H1 (cell line): ENCODE results near the gene KIT. TPM values are rescaled to one million over a fixed set of nuclear protein-coding genes. Genes with fewer than 3 reads are reported as not detected.

Experiments used
- CTCF ChIA-PET: fragments of 300-600 bp; sonication (Branson Sonifier 250); formaldehyde crosslinking; loops from one replicate; lab custom pipeline; 2021; ENCODE audit not compliant: partially characterized antibody; lab: Charles Lee
- POLR2A ChIA-PET: fragments of 300-600 bp; sonication (Branson Sonifier 250); formaldehyde crosslinking; loops from one replicate; lab custom pipeline; 2021; ENCODE audit warnings: inconsistent platforms; ENCODE audit not compliant: partially characterized antibody; lab: Charles Lee
- DNase-seq, 2 experiments: peaks; one replicate each; pipeline versions ENCODE4 v3.0.0 to v3.0.0-alpha.2; 2010 to 2022; ENCODE audit warnings: low spot score in 2 of 2, low read depth in 1 of 2, mixed read lengths in 1 of 2
- FAIRE-seq: peaks from 2 replicates; lab custom pipeline; 2011; peaks lifted over from hg19 to GRCh38; lab: Jason Lieb, UNC
- H2AFZ ChIP-seq: 2 replicates; pipeline ENCODE4 v1.8.1; 2012; ENCODE audit warnings: low read length, inconsistent platforms
- H2AK5ac ChIP-seq: 2 replicates; pipeline ENCODE4 v1.6.1; 2013; ENCODE audit warnings: low read depth, low read length
- H2BK120ac ChIP-seq: replicated peaks from 2 replicates; pipeline ENCODE3; 2013; ENCODE audit warnings: low read depth, low read length, inconsistent platforms
- H2BK12ac ChIP-seq: 2 replicates; pipeline ENCODE4 v1.6.1; 2013; ENCODE audit warnings: low read depth, low read length
- H2BK15ac ChIP-seq: 2 replicates; pipeline ENCODE4 v1.6.1; 2013; ENCODE audit warnings: low read length
- H2BK20ac ChIP-seq: 2 replicates; pipeline ENCODE4 v1.6.1; 2013; ENCODE audit warnings: low read length
- H2BK5ac ChIP-seq: 2 replicates; pipeline ENCODE4 v1.6.1; 2013; ENCODE audit warnings: low read depth, low read length
- H3K14ac ChIP-seq: 2 replicates; pipeline ENCODE4 v1.6.1; 2013; ENCODE audit warnings: inconsistent platforms; ENCODE audit not compliant: insufficient read length
- H3K18ac ChIP-seq: 2 replicates; pipeline ENCODE4 v1.6.1; 2013; ENCODE audit warnings: low read length; ENCODE audit errors: extremely low read depth
- H3K23ac ChIP-seq: 2 replicates; pipeline ENCODE4 v1.6.1; 2013; ENCODE audit warnings: inconsistent platforms; ENCODE audit not compliant: insufficient read length
- H3K23me2 ChIP-seq: 2 replicates; pipeline ENCODE4 v1.6.1; 2013; ENCODE audit warnings: low read depth, low read length
- H3K27ac ChIP-seq: 2 replicates; pipeline ENCODE4 v1.6.1; 2011; ENCODE audit warnings: low read depth, low read length, inconsistent platforms
- H3K27me3 ChIP-seq, 4 experiments: replicated peaks in 1 of 4; 1 replicate in 1 of 4; 2 replicates in 3 of 4; pipeline versions ENCODE4 v1.6.1 to v1.8.1; 2011 to 2013; ENCODE audit warnings: low read length in 3 of 4, mild to moderate bottlenecking in 3 of 4, inconsistent platforms in 2 of 4, mixed read lengths in 2 of 4, moderate library complexity in 1 of 4; ENCODE audit not compliant: control insufficient read depth in 3 of 4, insufficient read depth in 3 of 4; ENCODE audit errors: extremely low read depth in 1 of 4
- H3K36me3 ChIP-seq, 4 experiments: 2 replicates each; pipeline versions ENCODE4 v1.6.1 to v1.8.1; 2011 to 2013; ENCODE audit warnings: mild to moderate bottlenecking in 4 of 4, low read length in 3 of 4, moderate library complexity in 2 of 4, control low read depth in 1 of 4, inconsistent platforms in 1 of 4; ENCODE audit not compliant: insufficient read depth in 4 of 4, control insufficient read depth in 2 of 4
- H3K4ac ChIP-seq: replicated peaks from 2 replicates; pipeline ENCODE3; 2013; ENCODE audit warnings: low read length, low read depth, mixed read lengths, inconsistent platforms; ENCODE audit not compliant: insufficient read length
- H3K4me1 ChIP-seq, 4 experiments: replicated peaks in 1 of 4; 1 replicate in 1 of 4; 2 replicates in 3 of 4; pipeline versions ENCODE4 v1.6.1 to v1.8.1; 2011 to 2013; ENCODE audit warnings: low read length in 3 of 4, inconsistent platforms in 2 of 4, mixed read lengths in 1 of 4; ENCODE audit not compliant: insufficient read depth in 4 of 4, control insufficient read depth in 3 of 4
- H3K4me2 ChIP-seq, 2 experiments: 2 replicates each; pipeline versions ENCODE4 v1.6.1 to v1.8.1; 2011 to 2013; ENCODE audit warnings: low read depth in 2 of 2, low read length in 2 of 2, control low read depth in 1 of 2, inconsistent platforms in 1 of 2, mild to moderate bottlenecking in 1 of 2; ENCODE audit not compliant: insufficient read depth in 1 of 2
- H3K4me3 ChIP-seq, 4 experiments: fragments of 200-600, 300-600 bp in 1 of 4; sonication (generic), shearing (Covaris generic), sonication (Bioruptor Twin) in 1 of 4; 2 replicates each; pipeline versions ENCODE4 v1.5.1 to v1.8.1; 2011 to 2016; ENCODE audit warnings: low read length in 4 of 4, low read depth in 3 of 4, control low read depth in 2 of 4, inconsistent platforms in 2 of 4, mild to moderate bottlenecking in 2 of 4, mixed read lengths in 1 of 4, moderate library complexity in 1 of 4; ENCODE audit not compliant: insufficient read depth in 2 of 4; ENCODE audit errors: extremely low read depth in 1 of 4
- H3K56ac ChIP-seq: replicated peaks from 2 replicates; pipeline ENCODE3; 2013; ENCODE audit warnings: low read depth, mild to moderate bottlenecking, mixed read lengths, low read length, inconsistent platforms; ENCODE audit not compliant: insufficient read length
- H3K79me1 ChIP-seq: 2 replicates; pipeline ENCODE4 v1.6.1; 2013; ENCODE audit warnings: low read depth, low read length, control low read depth
- H3K79me2 ChIP-seq, 2 experiments: 2 replicates each; pipeline versions ENCODE4 v1.6.1 to v1.8.1; 2012 to 2013; ENCODE audit warnings: low read length in 2 of 2, mild to moderate bottlenecking in 2 of 2, inconsistent platforms in 1 of 2; ENCODE audit not compliant: insufficient read depth in 2 of 2, control insufficient read depth in 1 of 2
- H3K9ac ChIP-seq, 4 experiments: replicated peaks in 1 of 4; 1 replicate in 1 of 4; 2 replicates in 3 of 4; pipeline versions ENCODE4 v1.6.1 to v1.8.1; 2011 to 2013; ENCODE audit warnings: low read depth in 3 of 4, low read length in 3 of 4, control low read depth in 2 of 4, mild to moderate bottlenecking in 2 of 4, moderate library complexity in 2 of 4, inconsistent platforms in 1 of 4; ENCODE audit errors: extremely low read depth in 1 of 4
- H3K9me3 ChIP-seq, 2 experiments: 2 replicates each; pipeline versions ENCODE4 v1.6.1 to v1.8.1; 2012 to 2013; ENCODE audit warnings: mild to moderate bottlenecking in 2 of 2, moderate library complexity in 2 of 2, control low read depth in 1 of 2, inconsistent platforms in 1 of 2, low read depth in 1 of 2, low read length in 1 of 2, mixed read lengths in 1 of 2; ENCODE audit not compliant: insufficient read depth in 2 of 2
- H4K20me1 ChIP-seq, 2 experiments: replicated peaks in 1 of 2; 2 replicates each; pipeline versions ENCODE3 to v1.8.1; 2011 to 2013; ENCODE audit warnings: inconsistent platforms in 2 of 2, low read length in 2 of 2, mild to moderate bottlenecking in 1 of 2; ENCODE audit not compliant: insufficient read depth in 2 of 2, control insufficient read depth in 1 of 2
- H4K5ac ChIP-seq: 2 replicates; pipeline ENCODE4 v1.6.1; 2013; ENCODE audit warnings: low read length, low read depth, mixed read lengths, inconsistent platforms; ENCODE audit not compliant: insufficient read length
- H4K8ac ChIP-seq: 2 replicates; pipeline ENCODE4 v1.8.0; 2013; ENCODE audit warnings: mild to moderate bottlenecking, moderate library complexity, low read length, inconsistent platforms; ENCODE audit not compliant: insufficient read depth; ENCODE audit errors: extremely low read depth
- H4K91ac ChIP-seq: replicated peaks from 2 replicates; pipeline ENCODE3; 2013; ENCODE audit warnings: low read length, mixed read lengths, inconsistent platforms; ENCODE audit not compliant: insufficient read length
- EP300 ChIP-seq, 2 experiments: IDR thresholded peaks; 1 replicate in 1 of 2; 2 replicates in 1 of 2; pipeline ENCODE4 v1.6.1; 2011 to 2012; ENCODE audit warnings: low read depth in 2 of 2, low read length in 2 of 2, mild to moderate bottlenecking in 2 of 2, borderline replicate concordance in 1 of 2, inconsistent platforms in 1 of 2, moderate library complexity in 1 of 2
- NANOG ChIP-seq: IDR thresholded peaks from 2 replicates; pipeline ENCODE4 v1.6.1; 2011; ENCODE audit warnings: low read length, low read depth, mild to moderate bottlenecking, inconsistent platforms; ENCODE audit not compliant: insufficient read depth, poor library complexity, severe bottlenecking
- YY1 ChIP-seq: IDR thresholded peaks from 2 replicates; pipeline ENCODE4 v1.6.1; 2011; ENCODE audit warnings: low read depth, mild to moderate bottlenecking, low read length
- ZNF274 ChIP-seq: IDR thresholded peaks from 2 replicates; pipeline ENCODE4 v1.7.0; 2012; ENCODE audit warnings: low read length, borderline replicate concordance; ENCODE audit errors: extremely low read depth
- WGBS, 2 experiments: shearing (Covaris generic) in 1 of 2; methylation state at CpG; one replicate each; pipeline versions ENCODE4 v1.1.6 to v1.1.7; 2013 to 2015; ENCODE audit warnings: low lambda C conversion rate in 2 of 2, mixed read lengths in 2 of 2, inconsistent platforms in 1 of 2, low coverage in 1 of 2, missing lambda C conversion rate in 1 of 2; ENCODE audit not compliant: insufficient replicate concordance in 2 of 2, insufficient coverage in 1 of 2, insufficient read length in 1 of 2; ENCODE audit errors: extremely low coverage in 1 of 2, missing lambda C conversion rate in 1 of 2; 5-methylcytosine and 5-hydroxymethylcytosine counted together
- polyA plus RNA-seq, 7 experiments: library from polyadenylated mRNA; depleted of rRNA in 3 of 7; stranded (reverse) in 5 of 7; unstranded in 2 of 7; fragments of >200 nt in 5 of 7; fragments of 200-250 nt in 2 of 7; gene quantifications; 1 replicate in 5 of 7; 2 replicates in 1 of 7; 4 replicates in 1 of 7; pipeline versions ENCODE4 v1.2.1 to v1.2.3, GENCODE V29; 2011 to 2013; ENCODE audit warnings: missing spikeins in 2 of 7, mixed read lengths in 2 of 7
- total RNA-seq: library from RNA; stranded (reverse); fragmentation: NEBNext Ultra II Directional; extraction: Animal tissue kit (Norgen Biotek cat#: 25700); gene quantifications from 2 replicates; pipeline ENCODE4 v1.2.1, GENCODE V29; 2021

Gene KIT
- total and polyA plus RNA-seq, 2 of the 8 experiments (the other 6 are each of a cell fraction or from before 2014, with no cell fraction given), result 14.4 to 24.8 TPM

- H3K79me1 ChIP-seq, result no peaks in the 10 kb centered on the region
Observed at GRCh38 chr4:54723220-54723619, 65.5 kb downstream of the KIT start.

More at GRCh38 chr4:54723220-54723619, 65.5 kb downstream of the KIT start:
- Histone ChIP-seq H4K91ac (no peak overlapping the region), H2AFZ (no peak overlapping the region), H3K4me3 (no peak overlapping the region), H2BK12ac (no peak overlapping the region), H2BK20ac (no peak overlapping the region), H3K27ac (no peak overlapping the region), H3K36me3 (peaks cover 0 to 5% (median 2%) of the 10 kb centered on the region in 4 experiments; a peak in 3 of 8 replicates), H2BK15ac (no peak overlapping the region), H3K23me2 (no peaks in the 10 kb centered on the region), H2BK5ac (no peak overlapping the region), H3K18ac (no peak overlapping the region), H2BK120ac (no peak overlapping the region), H4K8ac (no peak overlapping the region), H3K4me2 (no peak overlapping the region), H4K20me1 (peaks cover 0 to 2% of the 10 kb centered on the region in 2 experiments), H3K79me2 (no peaks in the 10 kb centered on the region), H3K4me1 (peaks cover 0 to 3% (median 1%) of the 10 kb centered on the region in 4 experiments; a peak in 3 of 7 replicates), H3K4ac (no peak overlapping the region), H2AK5ac (no peak overlapping the region), H4K5ac (no peak overlapping the region), H3K14ac (no peak overlapping the region), H3K23ac (no peak overlapping the region), H3K9me3 (no peaks in the 10 kb centered on the region), H3K9ac (no peak overlapping the region), H3K27me3 (no peaks in the 10 kb centered on the region), H3K56ac (no peak overlapping the region)
- FAIRE-seq (no peak), DNase-seq (no peak)
- 83% methylated on average over 3 of the region's 3 CpGs; no CpG with 5 or more reads in 1 of the 2 experiments for WGBS, 2 experiments
- TF ChIP-seq NANOG (no peak), ZNF274 (no peak), YY1 (no peak), EP300 (IDR thresholded peaks at IDR 0.05; ENCODE audit: borderline replicate concordance in 1 of 2, low read depth in 2 of 2, low read length in 2 of 2) (no peak)
- CTCF ChIA-PET, result no interaction called here
- POLR2A ChIA-PET, result no interaction called here
